Sigmoid colon (tissue), 4 donors: ENCODE data around the gene AQP5.

Source experiments
- CTCF ChIP-seq, 4 experiments: fragments of 450-650 bp in 3 of 4; fragments of 200-600 bp in 1 of 4; IDR thresholded peaks; one replicate each; pipeline ENCODE4 v1.5.1; 2016 to 2019; ENCODE audit warnings: antibody characterized with exemption in 4 of 4, mild to moderate bottlenecking in 3 of 4, moderate library complexity in 2 of 4
- POLR2AphosphoS5 ChIP-seq, 4 donors: sonication (generic); formaldehyde crosslinking; IDR thresholded peaks; one replicate each; pipeline ENCODE4 v1.6.1; 2017; ENCODE audit warnings: antibody characterized with exemption in 4 of 4

GRCh38 chr12:49962861-49963765, 1.4 kb downstream of the AQP5 start:
- TF ChIP-seq CTCF (IDR thresholded peaks at IDR 0.05) (no peak), POLR2AphosphoS5 (IDR thresholded peaks at IDR 0.05) (no peak)
